K562 (cell line): ENCODE results near the gene PRKD1. TPM values are rescaled to one million over a fixed set of nuclear protein-coding genes. Genes with fewer than 3 reads are reported as not detected.

ENCODE experiments used
- ATAC-seq: fragments of 200-7000 bp; cut with Tn5 transposase; 3 replicates; pipeline ENCODE4 v1.9.1; 2020; ENCODE audit warnings: moderate library complexity
- BruUV-seq: library from RNA; stranded (reverse); fragments of 400-500 nt; replicated peaks from 2 replicates; lab custom pipeline; 2021; lab: Mats Ljungman, UMichigan
- CTCF ChIA-PET: fragments of 300-600 bp; formaldehyde crosslinking; extraction: SDS; loops from one replicate; lab custom pipeline; 2021; ENCODE audit warnings: low intra/inter-chr PET ratio; lab: Yijun Ruan, JAX
- POLR2A ChIA-PET: fragments of 300-600, 350-650 bp; sonication (Branson Sonifier 250); formaldehyde crosslinking; extraction: SDS; loops from one replicate; lab custom pipeline; 2021; ENCODE audit warnings: antibody characterized with exemption, inconsistent platforms; lab: Yijun Ruan, JAX
- DNase-seq, 4 experiments: peaks; one replicate each; pipeline versions ENCODE4 v3.0.0 to v3.0.0-alpha.2; 2011 to 2018; ENCODE audit warnings: low spot score in 3 of 4, mixed read lengths in 3 of 4; ENCODE audit errors: extremely low read depth in 1 of 4
- FAIRE-seq: peaks from 2 replicates; lab custom pipeline; 2011; peaks lifted over from hg19 to GRCh38; lab: Jason Lieb, UNC
- H2AFZ ChIP-seq: 2 replicates; pipeline ENCODE4 v1.6.0; 2011; ENCODE audit warnings: low read depth, low read length, control low read depth, inconsistent platforms
- H3K27ac ChIP-seq: fragments of 200-600 bp; 3 replicates; pipeline ENCODE4 v1.8.0; 2011; ENCODE audit warnings: low read depth, mild to moderate bottlenecking, control low read depth, inconsistent platforms, low read length, moderate library complexity, mixed read lengths; ENCODE audit errors: extremely low read depth
- H3K27me3 ChIP-seq, 2 experiments: fragments of 300-600 bp in 1 of 2; 2 replicates in 1 of 2; 3 replicates in 1 of 2; pipeline versions ENCODE4 v1.6.0 to v1.8.0; 2011; ENCODE audit warnings: inconsistent platforms in 2 of 2, low read length in 2 of 2, mild to moderate bottlenecking in 1 of 2, mixed read lengths in 1 of 2, moderate library complexity in 1 of 2; ENCODE audit not compliant: control insufficient read depth in 2 of 2, insufficient read depth in 2 of 2
- H3K36me3 ChIP-seq: fragments of 300-600 bp; 3 replicates; pipeline ENCODE4 v1.8.0; 2011; ENCODE audit warnings: mild to moderate bottlenecking, low read length, inconsistent platforms; ENCODE audit not compliant: control insufficient read depth, insufficient read depth
- H3K4me1 ChIP-seq, 2 experiments: fragments of 200-600 bp in 1 of 2; replicated peaks in 1 of 2; 2 replicates in 1 of 2; 3 replicates in 1 of 2; pipeline versions ENCODE4 v1.5.1 to v1.8.0; 2011; ENCODE audit warnings: inconsistent platforms in 2 of 2, low read length in 2 of 2, mild to moderate bottlenecking in 1 of 2, mixed read lengths in 1 of 2, moderate library complexity in 1 of 2; ENCODE audit not compliant: control insufficient read depth in 2 of 2, insufficient read depth in 2 of 2
- H3K4me2 ChIP-seq: 2 replicates; pipeline ENCODE4 v1.6.1; 2011; ENCODE audit warnings: low read length, control low read depth, inconsistent platforms, mixed read lengths; ENCODE audit not compliant: insufficient read depth
- H3K4me3 ChIP-seq: fragments of 200-600 bp; sonication (generic), shearing (Covaris generic); 2 replicates; pipeline ENCODE4 v1.5.1; 2016; ENCODE audit warnings: control low read depth, inconsistent platforms
- H3K79me2 ChIP-seq: fragments of 200-600 bp; 3 replicates; pipeline ENCODE4 v1.8.0; 2011; ENCODE audit warnings: low read length, inconsistent platforms; ENCODE audit not compliant: control insufficient read depth, insufficient read depth
- H3K9ac ChIP-seq, 2 experiments: 2 replicates each; pipeline versions ENCODE4 v1.6.0 to v1.6.1; 2011; ENCODE audit warnings: low read depth in 2 of 2, low read length in 2 of 2, control low read depth in 1 of 2, inconsistent platforms in 1 of 2, mild to moderate bottlenecking in 1 of 2, mixed read lengths in 1 of 2; ENCODE audit not compliant: insufficient read depth in 1 of 2
- H3K9me1 ChIP-seq: one replicate; pipeline ENCODE4 v1.6.0; 2011; ENCODE audit warnings: inconsistent platforms, mild to moderate bottlenecking, low read length, moderate library complexity; ENCODE audit not compliant: control insufficient read depth, insufficient read depth
- H3K9me3 ChIP-seq: replicated peaks from 2 replicates; pipeline ENCODE4 v1.5.1; 2011; ENCODE audit warnings: low read depth, low read length, inconsistent platforms; ENCODE audit not compliant: control insufficient read depth, insufficient read depth
- H4K20me1 ChIP-seq: replicated peaks from 2 replicates; pipeline ENCODE4 v1.6.1; 2011; ENCODE audit warnings: low read length, inconsistent platforms, mixed read lengths; ENCODE audit not compliant: control insufficient read depth, insufficient read depth
- CTBP1 ChIP-seq: fragments of 450-650 bp; IDR thresholded peaks from 2 replicates; pipeline ENCODE4 v1.6.1; 2016; ENCODE audit warnings: borderline replicate concordance
- ELF4 ChIP-seq: fragments of 450-650 bp; formaldehyde crosslinking; IDR thresholded peaks from 2 replicates; pipeline ENCODE4 v1.4.0; 2022; ENCODE audit warnings: missing genetic modification characterization
- HCFC1 ChIP-seq: IDR thresholded peaks from 2 replicates; pipeline ENCODE4 v1.6.1; 2012; ENCODE audit warnings: low read depth, low read length, improper control_type of control experiment
- NFE2 ChIP-seq: IDR thresholded peaks from 2 replicates; pipeline ENCODE4 v1.6.1; 2014; ENCODE audit warnings: antibody characterized with exemption, low read depth
- NFIC ChIP-seq: fragments of 450-650 bp; IDR thresholded peaks from 2 replicates; pipeline ENCODE4 v1.6.1; 2017; ENCODE audit warnings: mild to moderate bottlenecking, inconsistent platforms
- NFXL1 ChIP-seq: fragments of 450-650 bp; formaldehyde crosslinking; IDR thresholded peaks from 2 replicates; pipeline ENCODE4 v1.4.0; 2021; ENCODE audit warnings: mild to moderate bottlenecking
- PTRF ChIP-seq: fragments of 450-650 bp; IDR thresholded peaks from 2 replicates; pipeline ENCODE4 v1.6.1; 2016; ENCODE audit warnings: mild to moderate bottlenecking, missing genetic modification characterization, missing compliant biosample characterization
- PYGO2 ChIP-seq: fragments of 450-650 bp; IDR thresholded peaks from 2 replicates; pipeline ENCODE4 v1.6.1; 2016; ENCODE audit warnings: mild to moderate bottlenecking, missing genetic modification characterization, moderate library complexity, missing compliant biosample characterization
- TBP ChIP-seq: optimal IDR thresholded peaks from 2 replicates; pipeline ENCODE3; 2011; ENCODE audit warnings: low read depth, low read length, improper control_type of control experiment
- ZBED1 ChIP-seq: IDR thresholded peaks from 2 replicates; pipeline ENCODE4 v1.6.1; 2014
- ZNF75A ChIP-seq: fragments of 450-650 bp; formaldehyde crosslinking; IDR thresholded peaks from 2 replicates; pipeline ENCODE4 v1.4.0; 2020; ENCODE audit warnings: mild to moderate bottlenecking
- WGBS: fragments of 100-300 bp; shearing (Covaris generic); methylation state at CpG from one replicate; pipeline ENCODE4 v1.1.6; 2016; ENCODE audit warnings: low coverage, mixed read lengths; ENCODE audit not compliant: insufficient coverage; ENCODE audit errors: missing lambda C conversion rate; 5-methylcytosine and 5-hydroxymethylcytosine counted together
- in situ Hi-C: fragments of 300-500 bp; cut with MboI; formaldehyde crosslinking; loops from 4 replicates; pipeline ENCODE4 v1.15.0; 2018; ENCODE audit warnings: inconsistent platforms, mixed read lengths
- intact Hi-C: fragments of 100-400 bp; cut with micrococcal nuclease; formaldehyde crosslinking; loops from 2 replicates; pipeline ENCODE4 v1.14.2; 2022
- polyA plus RNA-seq, 8 experiments: library from polyadenylated mRNA; depleted of rRNA in 4 of 8; stranded (reverse) in 5 of 8; unstranded in 3 of 8; fragments of >200 nt; fragmentation: Nextera tagmentation in 2 of 8; fragmentation: Illumina TruSeq in 1 of 8; extraction: Ambion mirVana in 2 of 8; extraction: Trizol in 1 of 8; gene quantifications; 2 replicates each; pipeline versions ENCODE4 v1.2.1 to v1.2.3, GENCODE V29; 2011 to 2014; ENCODE audit warnings: inconsistent platforms in 1 of 8, missing spikeins in 1 of 8
- total RNA-seq, 7 experiments: library from RNA; depleted of rRNA in 6 of 7; stranded (reverse); fragments of >200 nt in 6 of 7; fragmentation: Illumina TruSeq in 2 of 7; extraction: Trizol in 2 of 7; gene quantifications; 2 replicates each; pipeline versions ENCODE4 v1.2.1 to v1.2.3, GENCODE V29; 2011 to 2021; ENCODE audit warnings: low replicate concordance in 1 of 7
- TF ChIP-seq, protein P1 (sequence below), 2 experiments: fragments of 450-650 bp; conservative IDR thresholded peaks; 2 replicates each; pipeline ENCODE4 v1.6.1; 2017; ENCODE audit warnings: mild to moderate bottlenecking in 2 of 2, moderate library complexity in 2 of 2

PRKD1 gene
- total and polyA plus RNA-seq, 9 of the 15 experiments (the other 6 are each of a cell fraction or from before 2014, with no cell fraction given): 0.04 to 0.25 (median 0.13) TPM; not detected in 1

GRCh38 chr14:29823816-29824215, 103.8 kb downstream of the PRKD1 start:
- no peak overlapping the region for H3K4me3 ChIP-seq
- H3K9ac ChIP-seq: no peak overlapping the region
- FAIRE-seq (no peak), DNase-seq (no peak), ATAC-seq (no peak)
- H2AFZ ChIP-seq: no peak overlapping the region
- H3K27me3 ChIP-seq: no peaks in the 10 kb centered on the region
- TF ChIP-seq ZNF75A (CRISPR knock-in tag) (no peak), NFXL1 (CRISPR knock-in tag) (no peak), NFIC (no peak), PYGO2 (tag) (no peak), TBP (no peak), HCFC1 (no peak), PTRF (no peak), ELF4 (CRISPR knock-in tag) (no peak), ZBED1 (no peak), CTBP1 (no peak), NFE2 (no peak)
- TF ChIP-seq, protein P1, sequence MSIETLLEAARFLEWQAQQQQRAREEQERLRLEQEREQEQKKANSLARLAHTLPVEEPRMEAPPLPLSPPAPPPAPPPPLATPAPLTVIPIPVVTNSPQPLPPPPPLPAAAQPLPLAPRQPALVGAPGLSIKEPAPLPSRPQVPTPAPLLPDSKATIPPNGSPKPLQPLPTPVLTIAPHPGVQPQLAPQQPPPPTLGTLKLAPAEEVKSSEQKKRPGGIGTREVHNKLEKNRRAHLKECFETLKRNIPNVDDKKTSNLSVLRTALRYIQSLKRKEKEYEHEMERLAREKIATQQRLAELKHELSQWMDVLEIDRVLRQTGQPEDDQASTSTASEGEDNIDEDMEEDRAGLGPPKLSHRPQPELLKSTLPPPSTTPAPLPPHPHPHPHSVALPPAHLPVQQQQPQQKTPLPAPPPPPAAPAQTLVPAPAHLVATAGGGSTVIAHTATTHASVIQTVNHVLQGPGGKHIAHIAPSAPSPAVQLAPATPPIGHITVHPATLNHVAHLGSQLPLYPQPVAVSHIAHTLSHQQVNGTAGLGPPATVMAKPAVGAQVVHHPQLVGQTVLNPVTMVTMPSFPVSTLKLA (conservative IDR thresholded peaks at IDR 0.05): no peak
- no peaks in the 10 kb centered on the region for H3K36me3 ChIP-seq
- no peaks in the 10 kb centered on the region for H3K9me3 ChIP-seq
- intact Hi-C loops (no loop called here), in situ Hi-C loops (no loop called here)
- H3K79me2 ChIP-seq: no peaks in the 10 kb centered on the region
- 0% methylated on average over 3 of the region's 5 CpGs for WGBS
- H3K4me2 ChIP-seq: no peak overlapping the region
- no peaks in the 10 kb centered on the region for H4K20me1 ChIP-seq
- H3K9me1 ChIP-seq: no peaks in the 10 kb centered on the region
- CTCF ChIA-PET: no interaction called here
- POLR2A ChIA-PET: no interaction called here
- no peak overlapping the region for H3K27ac ChIP-seq
- H3K4me1 ChIP-seq: no peaks in the 10 kb centered on the region
- no TSS peak for BruUV-seq
